ENCODE measurements around the gene SORL1.

GRCh38 chr11:121408830-121409229 is 43.3 kb upstream of the SORL1 start:
- TF ChIP-seq CTCF (IDR thresholded peaks at IDR 0.05; ENCODE audit: low read length), result no peak
- TF ChIP-seq EZH2 (IDR thresholded peaks at IDR 0.05; ENCODE audit: borderline replicate concordance, low read length), result no peak
